Large intestine (tissue), 3 donors: ENCODE data around the gene SLC25A26. TPM values are rescaled to one million over a fixed set of nuclear protein-coding genes. Genes with fewer than 3 reads are reported as not detected.
"Not testable (repeated sequence)": the region's sequence is repeated elsewhere in the genome, so short reads cannot be mapped to it uniquely, and the experiment has no call there.

Experiments used
- DNase-seq, 2 donors: peaks; one replicate each; pipeline versions ENCODE4 v3.0.0 to v3.0.0-alpha.2; 2013
- H3K27ac ChIP-seq: one replicate; pipeline ENCODE4 v1.5.1; 2013; ENCODE audit warnings: low read length
- H3K27me3 ChIP-seq: 2 replicates; pipeline ENCODE4 v1.6.1; 2013; ENCODE audit warnings: low read length; ENCODE audit not compliant: control insufficient read depth, insufficient read depth
- H3K36me3 ChIP-seq: 2 replicates; pipeline ENCODE4 v1.6.1; 2013; ENCODE audit warnings: low read length; ENCODE audit not compliant: control insufficient read depth, insufficient read depth
- H3K4me1 ChIP-seq: one replicate; pipeline ENCODE4 v1.6.1; 2013; ENCODE audit warnings: low read length; ENCODE audit not compliant: control insufficient read depth, insufficient read depth
- H3K4me3 ChIP-seq: one replicate; pipeline ENCODE4 v1.5.1; 2013; ENCODE audit warnings: low read length
- H3K9me3 ChIP-seq: one replicate; pipeline ENCODE4 v1.6.1; 2013; ENCODE audit warnings: mild to moderate bottlenecking, low read depth, low read length, moderate library complexity; ENCODE audit not compliant: control insufficient read depth
- WGBS: methylation state at CpG from one replicate; pipeline ENCODE4 v1.1.5; 2013; ENCODE audit warnings: low lambda C conversion rate; ENCODE audit not compliant: insufficient coverage; 5-methylcytosine and 5-hydroxymethylcytosine counted together
- polyA plus RNA-seq: library from polyadenylated mRNA; unstranded; fragments of 120-200 nt; gene quantifications from one replicate; pipeline ENCODE4 v1.2.1, GENCODE V29; 2013

SLC25A26 gene
- polyA plus RNA-seq, 1 donor: 19.9 TPM

DNA sequence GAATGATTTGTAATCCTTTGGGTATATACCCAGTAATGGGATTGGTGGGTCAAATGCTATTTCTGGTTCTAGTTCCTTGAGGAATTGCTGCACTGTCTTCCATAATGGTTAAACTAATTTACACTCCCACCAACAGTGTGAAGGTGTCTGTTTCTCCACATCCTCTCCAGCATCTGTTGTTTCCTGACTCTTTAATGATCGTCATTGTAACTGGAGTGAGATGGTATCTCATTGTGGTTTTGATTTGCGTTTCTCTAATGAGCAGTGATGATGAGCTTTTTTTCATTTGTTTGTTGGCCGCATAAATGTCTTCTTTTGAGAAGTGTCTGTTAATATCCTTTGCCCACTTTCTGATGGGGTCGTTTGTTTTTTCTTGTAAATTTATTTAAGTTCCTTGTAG is 86.2 kb downstream of the SLC25A26 start:
- not testable (repeated sequence) for H3K36me3 ChIP-seq, H3K4me1 ChIP-seq, H3K9me3 ChIP-seq, DNase-seq, H3K27ac ChIP-seq, H3K4me3 ChIP-seq, H3K27me3 ChIP-seq
- 94% methylated on average over 2 of the region's 4 CpGs for WGBS

DNA sequence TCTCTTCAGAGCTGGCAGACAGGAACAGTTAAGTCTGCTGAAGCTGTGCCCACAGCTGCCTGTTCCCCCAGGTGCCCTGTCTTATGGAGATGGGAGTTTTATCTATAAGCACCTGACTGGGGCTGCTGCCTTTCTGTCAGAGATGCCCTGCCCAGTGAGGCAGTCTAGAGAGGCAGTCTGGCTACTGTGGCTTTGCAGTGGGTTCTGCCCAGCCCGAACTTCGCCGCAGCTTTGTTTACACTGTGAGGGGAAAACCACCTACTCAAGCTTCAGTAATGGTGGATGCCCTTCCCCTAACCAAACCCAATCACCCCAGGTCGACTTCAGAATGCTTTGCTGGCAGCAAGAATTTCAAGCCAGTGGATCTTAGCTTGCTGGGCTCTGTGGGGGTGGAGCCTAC is 91.2 kb downstream of the SLC25A26 start:
- DNase-seq: no peak
- Histone ChIP-seq H3K27ac (no peak overlapping the region), H3K27me3 (no peaks in the 10 kb centered on the region), H3K9me3 (no peaks in the 10 kb centered on the region), H3K4me3 (no peak overlapping the region), H3K4me1 (no peaks in the 10 kb centered on the region), H3K36me3 (no peaks in the 10 kb centered on the region)
- no CpG with 5 or more reads among the region's 4 CpGs for WGBS

DNA sequence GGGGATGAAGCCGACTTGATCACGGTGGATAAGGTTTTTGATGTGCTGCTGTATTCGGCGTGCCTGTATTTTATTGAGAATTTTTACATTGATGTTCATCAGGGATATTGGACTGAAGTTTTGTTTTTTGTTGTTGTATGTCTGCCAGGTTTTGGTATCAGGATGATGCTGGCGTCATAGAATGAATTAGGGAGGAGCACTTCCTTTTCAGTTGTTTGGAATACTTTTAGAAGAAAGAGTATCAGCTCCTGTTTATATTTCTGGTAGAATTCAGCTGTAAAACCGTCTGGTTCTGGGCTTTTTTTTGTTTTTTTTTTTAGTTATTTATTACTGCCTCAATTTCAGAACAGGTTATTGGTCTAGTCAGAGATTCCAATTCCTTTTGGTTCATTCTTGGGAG is 93.7 kb downstream of the SLC25A26 start:
- Histone ChIP-seq H3K4me3 (no peak overlapping the region), H3K27ac (no peak overlapping the region), H3K9me3 (no peaks in the 10 kb centered on the region), H3K27me3 (no peaks in the 10 kb centered on the region), H3K4me1 (no peaks in the 10 kb centered on the region), H3K36me3 (no peaks in the 10 kb centered on the region)
- 86% methylated on average over 1 of the region's 6 CpGs for WGBS
- no peak for DNase-seq

DNA sequence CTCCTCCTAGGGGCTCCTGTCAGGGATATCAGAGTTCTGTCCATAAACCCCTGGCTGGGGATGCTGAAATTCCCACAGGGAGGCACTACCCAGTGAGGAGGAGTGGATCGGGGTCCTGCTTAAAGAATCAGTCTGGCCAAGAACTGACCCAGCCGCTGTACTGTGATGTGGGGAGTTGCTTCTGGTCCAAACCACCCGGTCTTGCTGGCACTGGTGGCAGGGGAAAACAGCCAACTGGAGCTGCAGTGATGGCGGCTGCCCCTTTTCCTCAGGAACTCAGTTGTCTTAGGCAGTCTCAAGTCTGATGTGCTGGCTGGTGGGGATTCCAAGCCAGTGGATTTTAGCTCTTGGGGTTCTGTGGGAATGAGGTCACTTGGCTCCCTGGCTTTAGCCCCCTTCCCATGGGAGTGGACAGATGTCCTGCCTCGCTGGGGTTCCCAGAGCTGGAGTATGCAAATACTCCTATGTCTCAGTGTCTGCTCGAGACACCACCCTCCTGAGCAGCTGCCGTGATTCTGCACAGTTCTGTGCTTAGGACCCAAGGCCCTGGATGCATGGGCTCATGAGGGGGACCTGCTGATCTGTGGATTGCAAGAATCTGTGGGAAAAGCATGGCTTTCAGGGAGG is 97.1 kb downstream of the SLC25A26 start:
- DNase-seq: no peak
- no peaks in the 10 kb centered on the region for H3K4me1 ChIP-seq
- no peak overlapping the region for H3K4me3 ChIP-seq
- WGBS: no CpG with 5 or more reads among the region's 7 CpGs
- H3K9me3 ChIP-seq: no peaks in the 10 kb centered on the region
- no peak overlapping the region for H3K27ac ChIP-seq
- no peaks in the 10 kb centered on the region for H3K36me3 ChIP-seq
- no peaks in the 10 kb centered on the region for H3K27me3 ChIP-seq

DNA sequence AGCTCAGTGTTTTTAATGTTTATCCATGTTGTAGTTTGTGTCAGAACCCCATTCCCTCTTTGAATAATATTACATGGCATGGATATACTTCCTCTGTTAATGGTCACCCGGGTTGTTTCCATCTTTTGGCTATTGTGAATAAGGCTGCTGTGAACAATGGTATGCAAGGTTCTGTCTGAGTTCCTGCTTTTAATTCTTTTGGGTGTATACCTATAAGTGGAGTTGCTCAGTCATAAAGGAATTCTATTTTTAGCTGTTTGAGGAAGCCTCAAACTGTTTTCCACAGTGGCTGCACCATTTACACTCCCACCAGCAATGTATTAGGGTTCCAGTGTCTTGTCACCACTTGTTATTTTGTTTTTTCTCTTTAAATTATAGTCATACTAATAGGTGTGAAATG is 99.6 kb downstream of the SLC25A26 start:
- Histone ChIP-seq H3K4me1 (no peaks in the 10 kb centered on the region), H3K27me3 (no peaks in the 10 kb centered on the region), H3K9me3 (no peaks in the 10 kb centered on the region), H3K4me3 (no peak overlapping the region), H3K36me3 (no peaks in the 10 kb centered on the region), H3K27ac (no peak overlapping the region)
- WGBS: no CpG with 5 or more reads among the region's 1 CpG
- no peak for DNase-seq

DNA sequence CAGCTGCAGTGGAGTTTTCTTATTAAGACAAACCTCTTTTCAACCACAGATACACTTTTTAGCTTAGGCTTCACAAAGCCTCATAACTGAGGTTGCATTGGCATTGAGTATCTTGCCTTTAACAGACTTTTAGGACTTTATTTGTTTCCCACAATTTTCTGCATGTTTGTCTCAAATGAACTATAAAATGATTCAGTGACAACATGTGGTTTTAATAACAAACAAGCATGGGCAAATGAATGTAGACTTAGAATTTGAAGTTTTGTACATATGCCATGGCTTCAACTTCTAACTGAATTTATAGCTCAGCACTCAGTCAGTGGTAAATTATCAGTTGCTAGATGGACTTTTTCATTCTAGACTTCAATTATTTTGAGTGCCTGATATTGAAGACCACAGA is 101.6 kb downstream of the SLC25A26 start:
- H3K36me3 ChIP-seq: no peaks in the 10 kb centered on the region
- no peaks in the 10 kb centered on the region for H3K9me3 ChIP-seq
- no peak for DNase-seq
- H3K4me3 ChIP-seq: no peak overlapping the region
- H3K27ac ChIP-seq: no peak overlapping the region
- no peaks in the 10 kb centered on the region for H3K4me1 ChIP-seq
- H3K27me3 ChIP-seq: no peaks in the 10 kb centered on the region

DNA sequence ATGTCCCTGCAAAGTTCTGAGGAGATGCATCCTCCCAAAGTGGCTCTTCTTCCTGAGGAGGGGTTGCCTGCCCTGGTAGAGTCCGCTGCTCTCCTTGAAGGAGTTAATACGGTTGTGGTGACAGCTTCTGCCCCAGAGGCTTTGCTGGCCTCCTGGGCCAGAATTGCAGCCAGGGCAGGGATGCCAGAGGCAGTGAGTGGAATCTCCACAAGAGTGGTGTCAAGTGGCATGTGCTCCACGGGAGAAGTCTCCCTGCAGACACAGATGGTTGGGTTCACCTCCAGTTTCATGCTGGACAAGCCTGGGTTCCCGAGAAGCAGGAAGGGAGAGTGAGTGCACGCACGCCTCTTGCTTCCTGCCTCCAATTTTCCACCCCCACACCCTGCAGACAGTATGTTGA is 105.5 kb downstream of the SLC25A26 start:
- H3K27ac ChIP-seq: no peak overlapping the region
- no peaks in the 10 kb centered on the region for H3K4me1 ChIP-seq
- no peaks in the 10 kb centered on the region for H3K27me3 ChIP-seq
- no peak for DNase-seq
- H3K9me3 ChIP-seq: no peaks in the 10 kb centered on the region
- H3K36me3 ChIP-seq: no peaks in the 10 kb centered on the region
- no CpG with 5 or more reads among the region's 6 CpGs for WGBS
- H3K4me3 ChIP-seq: no peak overlapping the region

DNA sequence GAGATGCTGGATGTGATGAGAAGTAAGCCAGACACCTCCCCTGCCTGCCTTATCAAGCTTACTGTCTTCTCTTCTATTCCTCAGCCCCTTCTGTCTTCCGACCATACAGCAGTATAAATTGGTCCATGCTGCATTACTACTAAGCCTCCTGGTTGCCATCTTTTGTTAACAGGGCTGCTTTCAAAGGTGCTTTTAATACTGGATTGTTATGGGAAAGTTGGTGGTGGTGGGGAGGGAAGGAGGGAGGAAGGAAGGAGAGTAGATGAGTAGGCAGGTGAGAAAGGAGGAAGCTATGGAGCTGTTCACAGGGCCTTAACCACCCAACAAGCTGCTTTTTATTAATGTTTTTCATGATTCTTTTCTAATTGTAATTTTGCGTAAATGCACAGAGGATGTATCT is 114.9 kb downstream of the SLC25A26 start:
- H3K36me3 ChIP-seq: no peaks in the 10 kb centered on the region
- WGBS: 100% methylated on average over 1 of the region's 2 CpGs
- no peak for DNase-seq

DNA sequence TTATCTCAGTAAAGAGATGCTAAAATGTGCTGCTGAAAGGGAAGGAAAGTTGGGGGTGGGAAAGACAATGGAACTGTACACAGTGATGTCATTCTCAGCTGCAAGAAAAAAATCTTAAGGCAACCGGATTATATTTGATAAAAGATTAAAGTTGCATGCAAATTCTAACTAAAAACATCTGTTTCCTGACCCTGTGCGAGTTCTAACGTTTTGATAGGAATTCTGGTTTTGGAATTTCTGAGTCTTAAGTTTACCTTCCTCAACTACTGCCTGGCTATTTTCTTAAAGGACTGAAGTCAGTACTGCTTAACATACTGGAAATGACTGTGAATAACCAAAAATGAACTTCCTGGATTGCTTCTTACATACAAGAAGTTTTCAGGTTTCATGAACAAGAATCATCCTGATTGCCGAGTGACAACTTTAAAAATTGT is 115.5 kb downstream of the SLC25A26 start:
- no peaks in the 10 kb centered on the region for H3K4me1 ChIP-seq
- no peaks in the 10 kb centered on the region for H3K9me3 ChIP-seq
- H3K4me3 ChIP-seq: no peak overlapping the region
- no peak for DNase-seq
- H3K27me3 ChIP-seq: no peaks in the 10 kb centered on the region
- WGBS: 65% methylated on average over 3 of the region's 4 CpGs
- no peaks in the 10 kb centered on the region for H3K36me3 ChIP-seq
- H3K27ac ChIP-seq: no peak overlapping the region

More for the DNA sequence above, 114.9 kb downstream of the SLC25A26 start:
- no peaks in the 10 kb centered on the region for H3K4me1 ChIP-seq
- H3K27me3 ChIP-seq: no peaks in the 10 kb centered on the region
- no peak overlapping the region for H3K27ac ChIP-seq
- H3K4me3 ChIP-seq: no peak overlapping the region
- no peaks in the 10 kb centered on the region for H3K9me3 ChIP-seq

DNA sequence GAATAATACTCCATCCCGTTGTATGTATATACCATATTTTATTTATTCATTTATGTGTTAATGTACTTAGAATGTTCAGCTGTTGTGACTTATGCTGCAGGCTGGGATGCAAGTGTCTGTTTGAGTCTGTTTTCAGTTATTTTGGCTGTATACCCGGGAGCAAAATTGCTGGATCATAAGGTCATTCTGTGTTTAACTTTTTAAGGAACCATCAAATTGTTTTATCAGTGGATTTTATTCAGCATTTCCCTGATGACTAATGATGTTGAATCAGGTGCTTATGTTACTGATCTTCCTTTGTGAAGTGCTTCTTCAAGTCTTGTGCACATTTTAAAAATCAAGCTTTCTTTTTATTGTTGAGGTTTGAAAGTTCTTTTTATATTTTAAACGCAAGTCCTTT is 118.1 kb downstream of the SLC25A26 start:
- Histone ChIP-seq H3K27me3 (no peaks in the 10 kb centered on the region), H3K4me1 (no peaks in the 10 kb centered on the region), H3K4me3 (no peak overlapping the region), H3K27ac (no peak overlapping the region), H3K9me3 (no peaks in the 10 kb centered on the region), H3K36me3 (no peaks in the 10 kb centered on the region)
- 100% methylated on average over 2 of the region's 3 CpGs for WGBS
- DNase-seq: no peak

DNA sequence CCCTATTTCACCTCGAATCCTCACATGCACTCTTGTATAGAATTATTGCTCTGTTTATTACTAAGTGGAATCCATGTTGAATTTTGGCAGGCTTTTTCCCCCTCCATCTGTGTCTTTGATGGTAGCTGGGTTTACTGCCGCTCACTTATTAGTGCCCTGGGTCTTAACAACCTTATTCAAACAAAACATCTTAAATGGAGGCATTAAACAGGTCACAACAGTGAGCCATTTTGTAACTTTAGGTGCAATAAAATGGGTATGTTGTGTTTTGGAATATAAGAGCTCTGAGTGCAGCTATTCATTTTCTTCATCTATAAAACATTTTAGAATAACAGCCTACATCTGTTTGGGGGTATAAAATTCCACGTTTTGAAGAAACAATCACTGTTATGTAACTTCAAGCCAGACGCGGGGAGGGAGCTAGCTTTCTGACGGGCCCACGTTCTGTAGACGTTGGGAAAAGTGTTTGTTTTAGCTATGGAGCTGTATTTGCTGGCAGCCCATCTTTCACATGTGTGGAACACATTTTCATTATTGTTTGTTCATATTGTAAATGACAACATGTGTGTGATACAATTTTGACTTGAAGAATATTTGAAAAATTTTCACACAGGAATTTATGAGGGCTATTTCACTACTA is 122.0 kb downstream of the SLC25A26 start:
- 80% methylated on average over 2 of the region's 8 CpGs for WGBS
- Histone ChIP-seq H3K9me3 (no peaks in the 10 kb centered on the region), H3K27ac (no peak overlapping the region), H3K4me3 (no peak overlapping the region), H3K27me3 (no peaks in the 10 kb centered on the region), H3K4me1 (peaks cover 9% of the 10 kb centered on the region), H3K36me3 (no peaks in the 10 kb centered on the region)
- no peak for DNase-seq
